ENCODE measurements around the gene CDK14.

The CDK14 gene

DNA sequence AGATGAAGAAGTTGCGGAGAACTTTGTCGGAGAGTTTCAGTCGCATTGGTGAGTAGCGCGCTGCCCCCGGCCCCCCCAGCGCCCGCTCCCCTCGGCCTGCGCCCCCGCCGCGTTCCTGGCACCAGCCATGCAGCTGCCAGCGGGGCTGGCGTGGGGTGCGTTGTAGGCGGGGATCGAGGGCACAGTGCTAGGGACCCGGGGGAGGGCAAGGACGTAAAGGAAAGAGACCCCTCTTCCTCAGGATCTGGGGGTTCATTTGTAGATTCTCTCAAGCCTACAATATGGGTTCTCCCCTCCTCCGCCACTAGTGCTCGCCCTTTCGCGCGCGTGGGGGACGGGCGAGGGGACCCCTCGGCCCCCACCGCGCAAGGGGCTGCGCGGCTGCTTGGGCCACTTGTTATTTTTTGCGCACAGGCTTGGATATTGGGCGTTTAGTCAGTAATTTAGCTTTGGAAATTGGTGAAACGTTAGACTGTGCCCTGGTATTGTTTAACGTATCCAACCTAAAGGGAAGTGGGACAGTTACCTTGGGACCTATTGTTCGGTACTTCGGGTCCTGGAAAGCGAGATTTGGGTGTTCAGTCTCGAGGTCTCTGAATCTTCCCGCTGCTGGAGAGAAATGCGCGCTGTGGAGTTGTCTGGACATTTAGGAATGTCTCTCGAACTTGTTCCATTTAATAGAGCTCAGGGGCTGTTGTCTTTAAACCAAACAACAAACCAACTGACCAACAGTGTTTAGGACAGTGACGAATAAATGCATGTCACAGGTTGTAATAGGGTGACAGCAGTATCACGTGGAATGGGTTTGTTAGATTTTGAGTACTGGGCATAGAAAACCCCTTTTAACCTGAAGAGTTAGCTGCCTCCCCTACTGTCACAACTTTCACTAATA, 796 bp downstream of the CDK14 start:
- no peak for DNase-seq (ENCODE audit: low read depth in 2 of 2)

DNA sequence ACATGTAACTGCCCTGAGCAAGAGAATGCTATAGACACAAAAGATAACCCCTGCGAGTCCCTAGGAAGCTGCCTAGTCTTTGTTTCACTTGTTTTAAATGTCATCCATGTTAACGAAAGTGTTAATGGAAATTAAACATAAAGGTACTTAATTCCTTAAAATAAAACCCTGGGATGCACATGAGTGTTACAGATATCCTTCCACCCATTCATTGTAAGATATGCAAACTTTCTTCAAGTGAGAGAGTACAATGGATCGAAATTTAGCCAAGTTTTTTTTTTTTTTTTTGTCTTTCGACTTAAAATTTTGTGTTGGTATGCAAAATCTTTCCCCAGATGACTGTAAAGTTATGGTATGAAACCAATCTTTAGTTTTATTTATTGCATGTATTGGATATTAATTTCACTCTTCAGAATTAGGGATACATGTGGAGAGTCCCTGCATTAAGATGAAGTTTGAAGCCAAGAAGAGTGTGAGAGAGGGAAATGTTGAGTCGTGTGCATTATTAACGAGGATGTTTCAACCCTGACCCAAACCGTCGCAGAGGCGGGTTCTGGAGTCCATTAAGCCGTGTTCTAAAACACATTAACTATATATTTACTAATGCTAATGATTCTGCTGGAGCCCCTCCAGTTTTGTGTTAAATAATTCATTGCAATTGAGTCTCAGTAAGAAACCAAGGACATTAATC, 1.6 kb downstream of the CDK14 start:
- no peak for DNase-seq (ENCODE audit: low read depth in 2 of 2)

DNA sequence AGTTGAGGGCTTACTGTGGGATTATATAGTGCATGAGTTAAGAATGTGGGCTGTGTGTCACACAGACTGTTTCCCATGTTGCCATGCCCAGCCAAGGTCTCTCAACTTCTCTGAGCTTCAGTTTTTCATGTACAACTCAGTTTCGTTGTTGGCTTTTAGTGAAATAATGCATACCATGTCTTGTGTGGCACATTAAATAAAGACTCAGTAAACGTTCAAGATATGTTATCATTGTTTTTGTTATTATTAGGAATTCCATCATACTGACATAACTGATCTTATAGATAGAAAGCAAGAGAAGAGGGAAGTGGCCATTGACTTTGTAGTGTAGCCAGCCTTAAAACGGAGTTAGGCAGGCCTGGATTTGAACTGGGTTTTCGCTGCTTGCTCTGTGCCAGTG, 2.9 kb downstream of the CDK14 start:
- no peak for DNase-seq (ENCODE audit: low read depth in 2 of 2)

DNA sequence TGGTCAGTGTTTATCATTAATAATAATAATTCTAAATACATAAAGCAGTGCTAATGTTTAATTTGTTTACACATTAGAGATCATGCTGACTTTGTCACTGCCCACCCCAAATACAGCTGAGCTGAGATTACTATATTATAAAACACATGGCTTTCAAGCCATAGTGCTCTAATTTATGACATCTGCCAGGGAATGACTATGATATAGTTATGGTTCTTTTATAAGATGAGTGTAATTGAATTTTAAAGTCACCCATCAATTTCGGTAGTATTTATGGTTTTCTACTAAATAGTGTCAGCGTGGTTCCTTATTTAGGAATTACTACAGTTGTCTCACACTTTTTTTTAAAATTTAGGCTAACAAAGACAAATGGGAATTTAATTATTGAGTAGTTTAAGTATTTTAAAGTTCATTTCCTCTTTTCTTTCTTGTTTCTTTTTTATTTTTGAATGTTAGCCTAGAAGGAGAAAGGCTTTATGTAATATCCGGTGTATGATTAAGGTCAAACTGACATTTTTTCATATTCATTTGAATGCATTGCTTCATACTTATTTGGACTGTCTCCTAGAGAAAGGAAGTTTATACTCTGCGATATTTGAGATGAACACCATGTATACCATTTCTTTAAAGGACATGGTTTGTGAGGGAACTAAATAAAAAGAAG, 3.9 kb downstream of the CDK14 start:
- no peak for DNase-seq (ENCODE audit: low read depth in 2 of 2)

DNA sequence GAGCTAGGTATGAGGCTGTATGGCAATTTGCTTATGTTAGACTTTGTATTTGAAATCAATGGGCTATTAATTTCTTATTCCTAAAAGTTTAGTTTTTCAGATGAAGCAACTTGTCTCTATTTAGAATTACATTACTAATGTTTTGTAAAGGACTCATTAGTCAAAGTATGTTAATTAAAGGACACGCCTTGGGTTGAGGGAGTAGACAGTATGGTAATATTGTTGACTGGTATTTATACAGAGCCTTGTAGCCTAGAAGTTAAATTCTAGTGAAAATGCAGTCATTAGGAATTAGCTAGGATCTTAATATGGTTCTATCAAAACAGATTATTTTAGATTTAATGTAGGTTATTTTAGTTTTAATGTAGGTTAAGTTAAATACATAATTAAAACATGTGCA, 6.2 kb downstream of the CDK14 start:
- no peak for DNase-seq (ENCODE audit: low read depth in 2 of 2)

DNA sequence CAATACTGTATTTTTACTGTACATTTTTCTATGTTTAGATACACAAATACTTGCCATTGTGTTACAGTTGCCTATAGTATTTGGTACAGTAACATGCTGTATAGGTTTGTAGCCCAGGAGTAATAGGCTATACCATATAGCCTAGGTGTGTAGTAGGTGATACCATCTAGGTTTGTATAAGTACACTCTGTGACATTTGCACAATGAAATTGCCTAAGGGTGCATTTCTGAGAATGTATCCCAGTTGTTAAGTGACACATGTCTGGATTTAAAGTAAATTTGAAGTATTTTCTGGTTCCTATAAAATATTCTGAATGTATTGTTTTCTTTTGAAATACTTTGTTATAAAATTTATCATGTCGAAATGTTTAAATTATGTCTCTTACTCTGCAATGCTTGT, 7.2 kb downstream of the CDK14 start:
- no peak for DNase-seq (ENCODE audit: low read depth in 2 of 2)

DNA sequence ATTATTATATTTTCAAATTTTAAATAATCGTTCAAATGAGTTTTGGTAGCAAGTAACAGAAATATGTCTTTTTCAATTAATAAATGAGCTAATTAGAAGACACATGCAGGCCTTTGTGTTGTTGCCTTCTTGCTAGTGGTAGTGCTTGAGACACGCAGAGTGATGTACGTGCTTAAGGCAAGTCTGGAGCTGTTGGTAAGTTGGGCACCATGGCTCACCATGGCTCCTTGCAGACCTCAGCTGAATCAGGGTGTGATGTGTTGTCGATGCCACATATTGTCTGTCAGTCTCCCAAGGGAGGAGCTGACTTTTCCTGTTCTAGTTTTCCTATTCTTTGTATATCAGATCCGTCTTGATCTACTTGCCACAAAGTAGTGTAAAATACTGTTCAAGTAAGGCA, 8.3 kb downstream of the CDK14 start:
- DNase-seq (ENCODE audit: low read depth in 2 of 2), result no peak

DNA sequence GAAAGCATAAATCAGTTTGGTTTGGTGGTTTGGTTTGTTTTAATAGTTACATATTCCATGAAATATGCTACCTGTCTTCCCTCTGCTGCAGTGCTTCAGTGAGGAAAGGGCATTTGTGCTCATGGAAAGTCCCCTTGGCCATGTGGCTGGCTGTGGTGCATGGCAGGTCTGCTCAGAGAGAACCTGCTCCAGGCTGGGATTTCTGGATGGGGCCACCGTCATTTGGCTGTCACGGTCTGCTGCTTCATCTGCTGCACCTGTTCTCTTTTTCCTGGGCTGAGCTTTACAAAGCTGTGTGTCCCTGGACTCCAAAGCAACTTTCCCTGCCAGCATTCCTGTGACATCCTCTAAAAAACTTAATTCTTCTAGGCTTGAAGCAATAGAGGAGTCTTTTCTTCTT, 8.9 kb downstream of the CDK14 start:
- DNase-seq (ENCODE audit: low read depth in 2 of 2), result no peak

DNA sequence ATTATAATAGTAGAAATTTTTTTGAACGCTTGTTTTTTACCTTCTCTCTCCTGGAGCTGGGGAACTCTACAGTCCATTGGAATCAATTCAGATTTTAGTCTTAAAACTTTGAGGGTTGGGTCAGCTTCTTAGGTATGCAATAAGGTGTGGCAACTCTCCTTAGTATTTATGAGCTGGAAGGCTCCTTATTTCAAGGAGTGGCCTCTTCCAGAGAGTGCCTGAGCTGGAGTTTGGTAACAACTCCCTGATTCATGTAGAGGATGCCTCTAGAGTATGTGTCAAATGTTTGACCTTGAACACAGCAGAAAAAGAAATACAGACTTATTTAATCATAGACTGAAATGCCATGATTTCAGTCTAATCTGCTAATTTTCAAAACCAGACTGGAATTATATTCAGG, 11.1 kb downstream of the CDK14 start:
- DNase-seq (ENCODE audit: low read depth in 2 of 2), result no peak

DNA sequence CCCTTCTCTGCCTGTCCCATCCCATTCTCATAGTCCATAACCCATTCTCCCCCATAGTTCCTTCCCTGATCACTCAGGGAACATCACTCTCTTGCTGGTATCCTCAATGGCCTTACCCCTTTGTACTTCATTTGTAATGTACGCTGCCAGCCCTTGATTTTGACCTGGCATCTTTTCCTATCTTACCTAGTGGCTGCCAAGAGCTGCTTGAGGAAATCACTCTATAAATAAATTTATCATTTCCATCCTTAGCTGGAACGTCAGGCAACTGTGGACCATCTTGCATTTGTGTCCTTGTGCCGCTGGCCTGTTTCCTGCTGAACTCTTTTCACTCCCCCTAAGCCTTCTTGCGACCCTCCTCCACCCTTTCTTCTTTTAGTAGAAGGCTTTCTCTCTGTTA, 14.0 kb downstream of the CDK14 start:
- DNase-seq (ENCODE audit: low read depth in 2 of 2), result no peak

DNA sequence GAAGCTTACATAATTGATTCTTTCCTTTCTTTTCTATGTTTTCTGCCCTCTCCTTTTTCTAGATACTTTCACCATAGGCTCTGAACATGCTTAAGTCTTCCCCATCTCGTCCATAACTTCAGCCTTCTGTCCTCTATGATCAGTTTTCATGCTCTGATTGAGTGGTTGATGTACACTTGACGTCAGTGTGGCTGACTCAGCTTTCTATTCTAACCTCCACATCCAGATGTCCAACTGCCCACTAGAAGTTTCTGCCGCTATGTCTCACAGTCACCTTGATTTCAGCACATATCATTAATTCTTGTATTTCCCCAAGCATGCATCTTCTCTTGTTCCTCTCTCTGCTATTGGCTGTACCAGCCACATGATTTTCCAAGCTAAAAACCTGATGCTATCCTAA, 15.0 kb downstream of the CDK14 start:
- DNase-seq (ENCODE audit: low read depth in 2 of 2), result no peak

DNA sequence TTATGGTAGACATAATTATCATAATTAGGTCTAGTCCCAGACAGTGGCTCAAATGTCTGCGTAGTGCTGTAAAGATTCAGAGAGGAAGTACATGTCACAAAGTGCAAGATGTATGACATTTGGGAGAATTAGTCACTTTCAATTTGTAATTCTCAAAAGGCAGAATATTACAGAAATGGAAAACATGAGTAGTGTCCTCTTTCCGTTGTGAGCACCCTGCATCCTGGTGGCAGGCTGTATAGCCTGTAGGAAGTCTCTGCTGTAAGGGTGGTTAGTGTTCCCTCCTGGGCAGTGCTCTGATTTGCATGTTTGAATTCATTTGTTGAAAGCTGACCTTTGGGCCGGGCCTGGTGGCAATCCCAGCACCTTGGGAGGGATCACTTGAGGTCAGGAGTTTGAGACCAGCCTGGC, 17.0 kb downstream of the CDK14 start:
- DNase-seq (ENCODE audit: low read depth in 2 of 2), result no peak

DNA sequence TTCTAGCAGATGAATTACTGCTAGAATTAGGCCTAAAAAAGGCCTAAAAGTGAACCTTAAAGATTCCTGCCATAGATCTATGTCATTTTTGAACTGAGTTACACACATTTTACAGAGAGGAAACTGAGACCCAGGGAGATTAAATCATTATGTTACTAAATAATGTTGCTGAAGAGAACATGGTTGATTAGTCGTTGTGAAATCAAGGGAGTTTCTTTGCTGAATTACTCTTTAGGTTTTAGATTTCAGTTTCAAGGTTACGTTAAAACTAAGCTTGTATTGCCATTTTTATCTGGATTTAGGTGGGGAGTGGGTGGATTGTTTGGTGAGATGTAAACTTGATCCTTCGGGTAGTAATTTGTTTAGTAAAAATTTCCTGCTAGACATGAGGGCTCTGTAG, 21.3 kb downstream of the CDK14 start:
- no peak for DNase-seq (ENCODE audit: low read depth in 2 of 2)

DNA sequence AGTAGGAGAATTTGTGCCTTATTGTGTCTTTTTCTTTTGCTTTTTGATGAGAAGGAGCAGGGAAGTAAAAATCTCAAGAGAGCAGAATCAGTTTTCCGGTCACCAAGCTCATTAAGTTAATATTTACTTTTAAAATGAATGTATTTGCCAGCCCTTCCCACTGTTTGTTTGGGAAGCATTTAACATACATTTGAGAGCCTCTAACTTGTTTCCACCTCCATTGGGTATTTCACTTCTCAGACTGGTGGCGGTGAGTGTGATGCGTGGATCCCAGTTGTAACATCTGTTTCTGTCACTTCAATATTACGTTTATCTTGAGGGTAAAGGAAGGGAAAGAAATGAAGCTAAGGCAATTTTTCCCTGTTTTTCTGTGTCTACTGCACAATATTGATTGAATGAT, 22.8 kb downstream of the CDK14 start:
- DNase-seq (ENCODE audit: low read depth in 2 of 2), result no peak

DNA sequence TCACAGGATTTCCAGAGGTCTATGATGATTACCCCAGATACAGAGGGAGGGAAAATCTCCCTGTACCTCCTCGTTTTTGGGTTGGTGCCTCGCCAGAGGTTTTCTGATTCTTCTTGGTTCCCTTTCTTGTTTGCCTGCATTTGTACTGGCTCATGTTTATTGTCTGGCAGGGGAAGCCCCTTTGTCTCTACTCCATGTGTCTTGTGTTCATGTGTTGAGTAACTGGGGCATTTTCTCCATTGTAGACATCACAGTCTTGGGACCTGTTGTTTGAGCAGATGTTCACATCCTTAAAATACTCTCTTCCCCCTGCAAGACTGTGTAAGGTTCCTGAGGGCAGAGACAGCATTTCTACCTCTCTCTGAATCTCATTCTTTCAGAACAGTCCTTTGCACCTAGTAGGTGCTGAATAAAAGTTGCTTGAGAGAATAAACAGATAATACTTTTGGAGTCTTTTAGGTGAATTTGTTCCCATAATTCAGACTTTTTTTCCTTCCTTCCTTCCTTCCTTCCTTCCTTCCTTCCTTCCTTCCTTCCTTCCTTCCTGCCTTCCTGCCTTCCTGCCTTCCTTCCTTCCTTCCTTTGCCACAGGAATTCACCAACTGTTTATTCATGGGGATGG, 25.1 kb downstream of the CDK14 start:
- DNase-seq (ENCODE audit: low read depth in 2 of 2), result no peak

DNA sequence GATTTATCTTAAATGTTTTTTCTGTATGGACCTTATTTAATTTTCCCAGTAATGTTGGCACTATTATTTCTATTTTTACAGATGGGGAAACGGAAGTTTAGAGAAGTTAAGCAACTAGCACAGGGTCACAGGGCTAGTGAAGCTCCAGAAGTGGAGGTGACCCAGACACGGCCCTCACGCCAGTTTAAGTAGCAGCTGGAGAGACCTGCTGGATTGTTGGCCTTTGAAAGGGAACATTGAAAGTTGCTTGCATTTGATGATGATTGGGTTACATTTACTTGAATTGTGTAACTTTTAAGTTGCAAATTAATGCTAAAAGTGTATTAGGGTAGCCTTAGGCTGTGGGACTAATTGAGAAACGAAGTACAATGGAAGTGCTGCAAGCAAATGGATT, 25.6 kb downstream of the CDK14 start:
- DNase-seq (ENCODE audit: low read depth in 2 of 2), result no peak

DNA sequence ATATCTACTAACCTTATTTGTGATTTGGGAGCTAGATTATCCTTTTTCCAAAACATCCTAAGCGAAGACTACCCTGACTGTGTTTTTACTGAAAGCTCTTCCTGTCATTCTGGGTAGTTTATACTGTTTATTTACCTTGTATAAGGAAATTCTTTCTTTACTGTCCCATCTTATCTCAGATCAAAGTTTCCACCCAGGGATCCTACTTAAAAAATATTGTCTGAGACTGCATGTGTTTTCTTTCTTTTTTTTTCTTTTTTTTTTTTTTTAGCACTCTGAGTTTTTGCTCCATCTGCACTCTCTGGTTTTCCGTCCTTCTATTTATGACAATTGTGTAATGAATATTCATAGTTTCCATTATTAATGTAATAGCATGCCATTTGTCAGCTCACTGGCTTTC, 26.5 kb downstream of the CDK14 start:
- DNase-seq (ENCODE audit: low read depth in 2 of 2), result no peak

DNA sequence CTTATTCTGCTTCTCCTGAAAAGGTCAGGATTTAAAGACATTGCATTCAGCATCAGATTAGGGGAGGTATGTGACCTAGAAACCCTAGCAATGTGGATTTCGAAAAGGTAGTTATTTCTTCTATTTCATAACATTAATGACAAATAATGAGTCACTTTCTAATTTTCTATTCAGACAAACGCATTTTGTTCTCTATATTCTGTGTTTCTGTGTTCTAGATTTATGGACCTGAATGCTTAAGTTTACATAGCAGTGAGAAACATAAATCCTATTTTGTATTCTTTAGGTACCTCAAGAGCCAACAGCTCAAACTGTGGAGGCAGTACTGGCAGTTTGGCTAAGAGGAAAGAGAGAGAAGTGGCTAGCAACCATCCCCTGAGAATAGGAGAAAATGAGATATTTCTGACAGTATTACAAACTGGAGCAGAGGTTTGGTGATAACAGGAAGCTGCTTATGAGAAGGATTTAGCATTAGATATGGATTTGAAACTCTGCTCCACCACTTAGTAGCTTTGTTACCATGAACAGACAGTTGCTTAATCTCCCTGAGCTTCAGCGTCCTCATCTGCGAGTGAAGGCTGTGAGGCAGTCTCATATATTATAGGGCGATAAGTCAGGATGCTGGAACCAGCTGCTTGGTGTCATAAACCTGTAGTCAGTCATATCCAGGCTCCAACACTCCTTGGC, 28.2 kb downstream of the CDK14 start:
- DNase-seq (ENCODE audit: low read depth in 2 of 2), result no peak

DNA sequence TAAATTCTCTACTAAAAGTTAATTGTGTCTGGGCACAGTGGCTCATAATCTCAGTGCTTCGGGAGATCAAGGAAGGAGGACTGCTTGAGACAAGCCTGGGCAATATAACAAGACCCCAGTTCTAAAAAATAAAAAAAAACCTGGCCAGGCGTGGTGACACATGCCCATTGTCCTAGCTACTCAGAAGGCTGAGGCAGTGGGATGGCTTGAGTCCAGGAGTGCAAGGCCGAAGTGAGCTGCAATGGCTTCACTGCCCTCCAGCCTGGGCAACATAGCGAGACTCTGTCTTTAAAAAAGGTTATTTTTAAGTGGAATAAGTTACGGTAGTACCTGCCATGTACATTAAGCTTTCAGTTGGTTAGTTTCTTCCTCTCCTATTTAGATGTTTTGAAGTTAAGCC, 28.9 kb downstream of the CDK14 start:
- no peak for DNase-seq (ENCODE audit: low read depth in 2 of 2)

DNA sequence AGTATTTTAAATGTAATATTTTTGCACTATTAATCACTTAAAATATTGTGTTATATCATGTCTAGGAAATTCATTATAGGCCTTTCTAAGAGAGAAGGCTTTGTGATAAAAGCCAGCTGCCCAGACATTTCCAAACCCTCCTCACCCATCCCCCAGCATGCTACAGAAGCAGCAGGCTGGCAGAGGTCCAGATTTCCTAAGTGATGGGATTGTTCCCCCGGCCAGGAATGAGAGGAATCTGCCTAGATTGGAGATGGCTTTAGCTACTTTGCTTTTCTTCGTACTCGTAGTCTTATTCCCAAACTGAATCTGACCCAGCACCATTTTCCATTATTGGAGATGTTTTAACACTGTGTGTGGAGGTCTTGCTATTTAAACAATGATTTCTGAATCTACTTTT, 29.4 kb downstream of the CDK14 start:
- no peak for DNase-seq (ENCODE audit: low read depth in 2 of 2)

DNA sequence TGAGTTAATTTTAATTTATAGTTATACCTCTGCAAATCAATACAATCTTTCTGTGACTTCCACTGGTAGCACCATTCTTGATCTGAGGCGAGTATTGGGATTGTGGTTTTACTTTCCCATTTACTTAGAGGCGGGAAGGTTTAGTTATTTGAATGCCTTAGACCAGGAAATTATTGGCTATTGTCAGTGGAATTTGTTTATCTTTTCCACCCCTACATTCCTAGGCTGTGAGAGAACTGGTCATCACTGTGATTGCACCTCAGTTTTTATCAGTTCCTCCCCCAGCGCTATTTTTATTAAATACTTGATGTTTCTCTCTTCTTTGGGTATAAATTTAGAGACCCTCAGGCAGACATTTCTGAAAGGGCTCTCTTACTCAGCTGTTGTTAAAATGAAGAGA, 29.9 kb downstream of the CDK14 start:
- no peak for DNase-seq (ENCODE audit: low read depth in 2 of 2)

All from stimulated activated CD8-positive, alpha-beta memory T cell treated with anti-CD3 and anti-CD28 coated beads, Interleukin-7, amount 100 ng/mL, for 4 hours (primary cell).